DND-41 (cell line): ENCODE measurements around the gene LENG9.

ENCODE experiments used
- ATAC-seq: fragments of 200-7000 bp; cut with Tn5 transposase; 3 replicates; pipeline ENCODE4 v1.9.1; 2021; ENCODE audit warnings: low read depth; ENCODE audit not compliant: insufficient read depth
- DNase-seq: peaks from one replicate; pipeline ENCODE4 v3.0.0-alpha.2; 2020
- H2AFZ ChIP-seq: 2 replicates; pipeline ENCODE4 v1.6.0; 2012; ENCODE audit warnings: low read depth, low read length
- H3K27ac ChIP-seq: 2 replicates; pipeline ENCODE4 v1.5.1; 2012; ENCODE audit warnings: low read length, inconsistent platforms
- H3K27me3 ChIP-seq: fragments of 200-600 bp; sonication (generic); 2 replicates; pipeline ENCODE4 v1.6.0; 2012; ENCODE audit warnings: low read length, mild to moderate bottlenecking, inconsistent platforms; ENCODE audit not compliant: insufficient read depth, poor library complexity
- H3K36me3 ChIP-seq: 2 replicates; pipeline ENCODE4 v1.5.1; 2012; ENCODE audit warnings: low read length, inconsistent platforms; ENCODE audit not compliant: insufficient read depth
- H3K4me1 ChIP-seq: 2 replicates; pipeline ENCODE4 v1.5.1; 2012; ENCODE audit warnings: mild to moderate bottlenecking, low read length; ENCODE audit not compliant: insufficient read depth
- H3K4me2 ChIP-seq: 2 replicates; pipeline ENCODE4 v1.6.0; 2012; ENCODE audit warnings: mild to moderate bottlenecking, moderate library complexity, low read length, inconsistent platforms; ENCODE audit not compliant: insufficient read depth
- H3K4me3 ChIP-seq, 2 experiments: fragments of 200-600 bp in 1 of 2; shearing (Covaris generic) in 1 of 2; 2 replicates each; pipeline ENCODE4 v1.5.1; 2012 to 2016; ENCODE audit warnings: inconsistent platforms in 2 of 2, low read length in 2 of 2, mild to moderate bottlenecking in 2 of 2, low read depth in 1 of 2, moderate library complexity in 1 of 2
- H3K79me2 ChIP-seq: 2 replicates; pipeline ENCODE4 v1.6.0; 2012; ENCODE audit warnings: low read length, inconsistent platforms; ENCODE audit not compliant: insufficient read depth
- H3K9ac ChIP-seq: 2 replicates; pipeline ENCODE4 v1.6.0; 2012; ENCODE audit warnings: low read depth, mild to moderate bottlenecking, inconsistent platforms, low read length, moderate library complexity
- H3K9me3 ChIP-seq: 2 replicates; pipeline ENCODE4 v1.5.1; 2012; ENCODE audit warnings: low read length, moderate library complexity, mild to moderate bottlenecking, inconsistent platforms; ENCODE audit not compliant: insufficient read depth, severe bottlenecking
- H4K20me1 ChIP-seq: 2 replicates; pipeline ENCODE4 v1.6.0; 2012; ENCODE audit warnings: low read length; ENCODE audit not compliant: insufficient read depth
- CTCF ChIP-seq: IDR thresholded peaks from 2 replicates; pipeline ENCODE4 v1.5.1; 2012; ENCODE audit warnings: borderline replicate concordance, low read length, moderate library complexity, mild to moderate bottlenecking; ENCODE audit not compliant: poor library complexity, severe bottlenecking; ENCODE audit errors: extremely low read depth
- EZH2 ChIP-seq: IDR thresholded peaks from 3 replicates; pipeline ENCODE4 v1.6.1; 2012; ENCODE audit warnings: borderline replicate concordance, low read depth, mild to moderate bottlenecking, moderate library complexity, low read length, inconsistent platforms; ENCODE audit not compliant: severe bottlenecking

LENG9 gene

GRCh38 chr19:54465426-54466109, 2.0 kb upstream of the LENG9 start:
- no peak for DNase-seq
- Histone ChIP-seq H2AFZ (no peak overlapping the region), H3K27ac (no peak overlapping the region), H3K4me3 (no peak overlapping the region), H3K4me2 (no peak overlapping the region), H3K4me1 (peaks cover 16% of the 10 kb centered on the region), H3K27me3 (peaks cover 11% of the 10 kb centered on the region), H3K36me3 (peaks cover 23% of the 10 kb centered on the region), H4K20me1 (peaks cover 25% of the 10 kb centered on the region), H3K9me3 (no peaks in the 10 kb centered on the region), H3K9ac (no peak overlapping the region), H3K79me2 (no peaks in the 10 kb centered on the region)
- no peak for ATAC-seq
- TF ChIP-seq CTCF: no peak
- TF ChIP-seq EZH2: no peak

- no peak overlapping the region for H3K27ac ChIP-seq
- DNase-seq (peak; percentile 67), ATAC-seq (peak; percentile 78)
- H3K79me2 ChIP-seq: peaks cover 3% of the 10 kb centered on the region; the same call in 1 of the 2 replicates
- peaks cover 16% of the 10 kb centered on the region for H3K4me1 ChIP-seq
- peak overlapping the region; percentile 52 for H3K9ac ChIP-seq
- peak overlapping the region; percentile 96 for H3K4me2 ChIP-seq
- H2AFZ ChIP-seq: peak overlapping the region; percentile 77
- H3K9me3 ChIP-seq: no peaks in the 10 kb centered on the region
- peaks cover 29% of the 10 kb centered on the region for H3K36me3 ChIP-seq
- H4K20me1 ChIP-seq: peaks cover 30% of the 10 kb centered on the region
- TF ChIP-seq CTCF: no peak
- TF ChIP-seq EZH2: no peak
- peak overlapping the region; percentile 35 to 62; a peak in 3 of 4 replicates for H3K4me3 ChIP-seq
- peaks cover 6% of the 10 kb centered on the region for H3K27me3 ChIP-seq
Observed at GRCh38 chr19:54464630-54465425, 1.2 kb upstream of the LENG9 start.

GRCh38 chr19:54464044-54464629, 559 bp upstream of the LENG9 start:
- Histone ChIP-seq H3K27me3 (no peaks in the 10 kb centered on the region), H3K4me2 (peak overlapping the region; percentile 96), H3K9me3 (no peaks in the 10 kb centered on the region), H3K4me1 (peaks cover 16% of the 10 kb centered on the region), H3K79me2 (peaks cover 6% of the 10 kb centered on the region; the same call in 1 of the 2 replicates), H3K9ac (peak overlapping the region; percentile 52), H3K4me3 (peak overlapping the region; percentile 35 to 62; a peak in 3 of 4 replicates), H3K27ac (no peak overlapping the region), H4K20me1 (peaks cover 37% of the 10 kb centered on the region), H3K36me3 (peaks cover 36% of the 10 kb centered on the region), H2AFZ (peak overlapping the region; percentile 77)
- TF ChIP-seq EZH2 (no peak), CTCF (no peak)
- DNase-seq (peak; percentile 52), ATAC-seq (peak; percentile 55)
